Measurements from ENCODE around the gene RAB40C.

Gene RAB40C

GRCh38 chr16:549544-550263 is 40.2 kb upstream of the RAB40C start:
- TF ChIP-seq, protein P1, sequence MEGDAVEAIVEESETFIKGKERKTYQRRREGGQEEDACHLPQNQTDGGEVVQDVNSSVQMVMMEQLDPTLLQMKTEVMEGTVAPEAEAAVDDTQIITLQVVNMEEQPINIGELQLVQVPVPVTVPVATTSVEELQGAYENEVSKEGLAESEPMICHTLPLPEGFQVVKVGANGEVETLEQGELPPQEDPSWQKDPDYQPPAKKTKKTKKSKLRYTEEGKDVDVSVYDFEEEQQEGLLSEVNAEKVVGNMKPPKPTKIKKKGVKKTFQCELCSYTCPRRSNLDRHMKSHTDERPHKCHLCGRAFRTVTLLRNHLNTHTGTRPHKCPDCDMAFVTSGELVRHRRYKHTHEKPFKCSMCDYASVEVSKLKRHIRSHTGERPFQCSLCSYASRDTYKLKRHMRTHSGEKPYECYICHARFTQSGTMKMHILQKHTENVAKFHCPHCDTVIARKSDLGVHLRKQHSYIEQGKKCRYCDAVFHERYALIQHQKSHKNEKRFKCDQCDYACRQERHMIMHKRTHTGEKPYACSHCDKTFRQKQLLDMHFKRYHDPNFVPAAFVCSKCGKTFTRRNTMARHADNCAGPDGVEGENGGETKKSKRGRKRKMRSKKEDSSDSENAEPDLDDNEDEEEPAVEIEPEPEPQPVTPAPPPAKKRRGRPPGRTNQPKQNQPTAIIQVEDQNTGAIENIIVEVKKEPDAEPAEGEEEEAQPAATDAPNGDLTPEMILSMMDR (IDR thresholded peaks at IDR 0.05; ENCODE audit: borderline replicate concordance, insufficient read depth, low read depth, low read length) = peak; percentile 6; the same call in 1 of the 2 replicates
- H3K4me3 ChIP-seq (ENCODE audit: low read depth, low read length) = no peak overlapping the region

DNA sequence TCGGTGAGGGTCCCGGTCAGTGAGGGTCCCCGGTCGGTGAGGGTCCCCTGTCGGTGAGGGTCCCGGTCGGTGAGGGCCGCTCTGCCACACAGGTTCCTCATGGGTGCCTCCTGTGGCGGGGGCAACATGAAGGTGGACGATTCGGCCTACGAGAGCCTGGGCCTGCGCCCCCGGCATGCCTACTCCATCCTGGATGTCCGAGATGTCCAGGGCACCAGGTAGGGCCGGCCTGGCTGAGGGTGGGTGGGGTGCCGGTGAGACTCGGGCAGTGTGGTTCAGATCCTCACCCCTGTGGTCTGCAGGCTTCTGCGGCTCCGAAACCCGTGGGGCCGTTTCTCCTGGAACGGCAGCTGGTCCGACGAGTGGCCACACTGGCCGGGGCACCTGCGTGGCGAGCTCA is 38.7 kb upstream of the RAB40C start:
- TF ChIP-seq, protein P1 (IDR thresholded peaks at IDR 0.05; ENCODE audit: borderline replicate concordance, insufficient read depth, low read depth, low read length) = no peak
- H3K4me3 ChIP-seq (ENCODE audit: low read depth, low read length) = no peak overlapping the region

DNA sequence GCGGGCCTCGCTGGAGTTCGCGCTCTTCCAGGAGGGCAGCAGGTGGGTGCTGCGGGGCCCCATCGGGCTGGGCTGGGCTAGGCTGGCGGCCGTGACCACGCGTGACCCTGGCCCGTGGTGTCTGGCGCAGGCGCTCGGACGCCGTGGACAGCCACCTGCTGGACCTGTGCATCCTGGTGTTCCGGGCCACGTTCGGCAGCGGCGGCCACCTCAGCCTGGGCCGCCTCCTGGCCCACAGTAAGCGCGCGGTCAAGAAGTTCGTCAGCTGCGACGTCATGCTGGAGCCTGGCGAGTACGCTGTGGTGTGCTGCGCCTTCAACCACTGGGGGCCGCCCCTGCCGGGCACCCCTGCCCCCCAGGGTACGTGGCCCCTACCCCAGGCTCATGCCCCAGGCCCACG is 37.7 kb upstream of the RAB40C start:
- no peak overlapping the region for H3K4me3 ChIP-seq (ENCODE audit: low read depth, low read length)
- TF ChIP-seq, protein P1 (IDR thresholded peaks at IDR 0.05; ENCODE audit: borderline replicate concordance, insufficient read depth, low read depth, low read length) = no peak

- H3K4me3 ChIP-seq (ENCODE audit: low read depth, low read length) = no peak overlapping the region
- TF ChIP-seq, protein P1 (IDR thresholded peaks at IDR 0.05; ENCODE audit: borderline replicate concordance, insufficient read depth, low read depth, low read length) = no peak
Measured at GRCh38 chr16:553601-554296, 36.1 kb upstream of the RAB40C start.

- H3K4me3 ChIP-seq (ENCODE audit: low read depth, low read length) = no peak overlapping the region
- TF ChIP-seq, protein P1 (IDR thresholded peaks at IDR 0.05; ENCODE audit: borderline replicate concordance, insufficient read depth, low read depth, low read length) = no peak
Measured at GRCh38 chr16:554297-554621, 35.6 kb upstream of the RAB40C start.

- H3K4me3 ChIP-seq (ENCODE audit: low read depth, low read length) = no peak overlapping the region
- TF ChIP-seq, protein P1 (IDR thresholded peaks at IDR 0.05; ENCODE audit: borderline replicate concordance, insufficient read depth, low read depth, low read length) = no peak
Measured at GRCh38 chr16:554640-555365, 35.1 kb upstream of the RAB40C start.

Data from GM12875 (cell line).